ENCODE measurements around the gene KRT79.

GRCh38 chr12:52772772-52773171, 61.3 kb downstream of the KRT79 start:
- no peak for TF ChIP-seq ZNF274 (IDR thresholded peaks at IDR 0.05; ENCODE audit: low read depth, low read length)
- no peak for TF ChIP-seq YY1 (IDR thresholded peaks at IDR 0.05; ENCODE audit: insufficient read depth, insufficient read length)
